GM19438 (cell line): Measurements from ENCODE around the gene ADRA2B.
"Not testable (repeated sequence)": the region's sequence is repeated elsewhere in the genome, so short reads cannot be mapped to it uniquely, and the experiment has no call there.

Source experiments
- ATAC-seq: cut with Tn5 transposase; IDR thresholded peaks from one replicate; pipeline ENCODE4 v1.9.1; 2021; ENCODE audit warnings: low read depth; ENCODE audit not compliant: unreplicated experiment

Gene ADRA2B

GRCh38 chr2:96150791-96151594 lies 34.6 kb upstream of the ADRA2B start:
- no peak for ATAC-seq

DNA sequence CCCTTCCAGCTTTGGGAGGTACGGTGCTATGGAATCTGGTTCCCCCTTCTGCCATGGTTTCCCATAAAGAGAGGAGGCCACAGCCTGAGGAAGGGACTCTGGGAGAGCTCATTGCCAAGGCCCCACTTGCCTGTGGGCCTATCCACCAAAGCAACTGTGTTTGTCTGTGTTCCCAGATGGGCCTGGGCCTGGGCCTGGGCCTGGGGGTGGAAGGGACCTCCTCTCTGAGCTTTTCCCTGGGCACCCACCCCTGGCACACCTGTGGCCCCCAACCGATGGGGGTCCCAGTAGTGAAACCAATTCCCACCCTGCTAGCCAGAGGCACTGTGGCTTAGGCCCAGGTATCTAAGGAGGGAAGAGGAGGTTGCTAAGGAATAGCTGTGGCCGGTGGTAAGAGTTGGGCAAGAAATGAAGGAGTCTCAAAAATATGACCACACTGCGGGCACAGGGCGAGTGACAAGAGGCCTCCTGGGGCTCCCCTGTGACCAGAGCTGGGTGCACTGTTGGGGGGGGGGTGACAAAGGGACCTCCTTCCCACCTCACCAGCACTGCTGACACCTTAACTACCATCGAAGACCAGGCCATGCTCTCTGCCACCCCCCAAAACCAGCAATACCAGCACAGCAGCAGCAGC lies 33.8 kb upstream of the ADRA2B start:
- ATAC-seq: no peak

GRCh38 chr2:96148410-96149217 lies 32.2 kb upstream of the ADRA2B start:
- ATAC-seq: no peak

DNA sequence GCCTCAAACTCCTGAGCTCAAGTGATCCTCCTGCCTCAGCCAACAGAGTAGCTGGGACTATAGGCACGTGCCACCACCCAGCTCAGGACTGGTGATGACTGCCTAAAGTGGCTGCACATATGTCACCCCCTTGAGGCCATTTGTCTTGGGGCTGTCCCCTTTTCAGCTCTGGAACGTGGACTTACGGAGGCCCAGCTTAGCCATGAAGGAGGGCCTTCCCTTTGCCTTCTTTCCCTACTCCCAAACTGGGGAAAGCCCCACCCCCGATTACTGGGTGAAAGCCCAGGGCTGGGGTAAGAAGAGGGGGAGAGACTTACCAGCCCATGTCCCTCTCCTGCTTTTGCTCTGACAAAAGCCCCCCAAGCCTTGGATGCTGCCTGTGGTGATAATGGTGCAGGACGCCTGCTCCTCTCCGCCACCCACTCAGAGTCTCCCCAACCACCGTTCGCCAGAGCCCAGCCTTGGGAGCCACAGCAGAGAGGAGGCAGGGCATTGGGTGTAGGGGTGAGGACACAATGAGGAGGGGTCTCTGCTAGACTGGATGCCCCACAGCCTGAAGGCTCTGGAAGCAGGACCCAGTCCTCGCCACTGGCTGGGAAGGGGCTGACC lies 31.3 kb upstream of the ADRA2B start:
- no peak for ATAC-seq

DNA sequence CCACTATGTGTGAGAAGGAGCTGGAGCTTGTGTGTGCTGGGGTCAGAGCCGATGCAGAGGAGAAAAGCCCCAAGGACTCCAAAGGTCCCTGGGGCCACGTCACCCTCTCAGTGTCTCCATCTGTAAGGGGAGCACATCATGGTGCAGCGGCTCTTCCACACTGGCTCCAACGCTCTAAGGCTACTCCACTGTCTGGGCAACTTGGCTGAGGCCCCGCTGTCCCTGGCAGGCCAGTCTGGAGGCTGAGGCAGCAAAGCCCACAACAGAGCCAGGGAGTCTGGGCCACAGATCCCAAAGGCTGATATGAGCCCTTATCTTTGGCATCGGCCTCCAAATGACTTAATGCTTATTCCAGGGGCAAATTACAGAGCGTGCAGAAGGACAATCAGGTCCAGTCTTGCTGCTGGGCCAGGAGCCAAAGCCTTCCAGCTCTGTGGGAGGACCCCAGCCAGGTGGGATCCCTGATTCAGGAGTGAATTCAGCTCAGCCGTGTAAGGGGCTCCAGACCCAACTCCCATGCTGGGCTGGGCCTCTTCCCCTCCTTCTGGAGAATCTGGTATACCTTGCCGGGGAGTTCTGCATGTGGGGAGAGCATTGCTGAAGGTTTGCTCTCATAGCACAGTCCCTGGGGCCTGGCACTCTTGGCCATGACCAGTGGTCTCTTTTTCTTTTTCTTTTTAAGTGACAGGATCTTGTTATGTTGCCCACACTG lies 30.7 kb upstream of the ADRA2B start:
- ATAC-seq: no peak

GRCh38 chr2:96146153-96146880 lies 29.9 kb upstream of the ADRA2B start:
- ATAC-seq: peak; percentile 35

DNA sequence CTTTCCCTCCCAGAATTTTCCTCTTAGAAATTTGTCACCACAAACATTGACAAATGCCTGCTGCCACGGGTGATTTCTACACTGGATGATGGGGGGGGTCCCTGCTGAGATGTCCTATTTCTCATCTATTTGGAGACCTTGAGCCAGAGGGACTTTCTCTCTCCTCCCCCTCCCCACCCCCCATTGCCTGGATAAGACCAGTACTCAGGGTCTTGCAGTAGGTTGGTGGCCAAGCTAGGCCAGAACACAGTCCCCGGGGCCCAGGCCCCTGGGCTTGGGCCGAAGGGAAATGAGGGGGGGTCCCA lies 29.4 kb upstream of the ADRA2B start:
- ATAC-seq: no peak

DNA sequence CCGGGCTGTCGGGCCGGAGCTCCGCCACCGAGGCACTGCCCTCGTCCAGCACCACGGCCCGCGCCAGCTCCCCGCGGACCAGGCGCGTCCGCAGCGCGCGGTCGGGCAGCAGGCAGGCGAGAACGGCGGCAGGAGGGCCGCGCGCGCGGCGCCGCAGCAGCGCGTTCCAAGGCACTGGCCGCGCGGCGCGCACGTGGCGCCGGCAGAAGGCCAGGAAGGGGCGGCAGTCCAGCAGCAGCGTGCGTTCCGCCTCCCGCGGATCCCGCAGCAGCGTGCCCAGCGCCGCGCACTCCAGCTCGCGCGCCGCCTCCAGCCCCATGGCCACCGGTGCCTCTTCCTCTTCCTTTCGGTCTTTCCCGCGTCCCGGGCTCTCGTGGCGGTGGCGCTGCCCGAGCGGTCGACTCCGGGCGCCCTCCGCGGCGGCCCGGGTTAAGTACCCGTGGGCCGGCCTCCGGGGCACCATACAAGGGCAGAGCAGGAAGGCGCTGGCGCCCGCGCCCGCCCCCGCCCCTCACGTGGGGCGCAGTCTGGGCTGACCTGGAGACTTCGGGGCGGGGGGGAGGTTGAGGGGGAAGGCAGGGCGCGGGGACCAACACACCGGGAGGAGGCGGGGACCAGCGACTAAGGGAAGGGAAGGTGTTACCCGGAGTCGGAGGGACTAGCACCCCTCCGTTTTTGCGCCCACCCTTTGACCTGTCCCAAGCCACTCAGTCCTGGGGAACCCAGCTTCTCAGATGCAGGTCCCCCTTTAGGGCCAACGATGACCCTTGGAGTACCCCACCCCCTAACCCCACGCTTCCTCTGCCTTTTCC lies 28.9 kb upstream of the ADRA2B start, which contains the start of gene DUSP2:
TSS of gene DUSP2 (minus strand) at position 405 of the 812 bp plus-strand sequence. CDS start at position 319, 86 bp downstream.
- ATAC-seq: peak; percentile 53

GRCh38 chr2:96144481-96145035 lies 28.2 kb upstream of the ADRA2B start:
- peak; percentile 1 for ATAC-seq

- ATAC-seq: no peak
Observed at GRCh38 chr2:96143848-96144480, 27.6 kb upstream of the ADRA2B start.

GRCh38 chr2:96143231-96143847 lies 27.0 kb upstream of the ADRA2B start:
- ATAC-seq: no peak

- no peak for ATAC-seq
Observed at GRCh38 chr2:96142217-96143113, 26.1 kb upstream of the ADRA2B start.

GRCh38 chr2:96141624-96141967 lies 25.2 kb upstream of the ADRA2B start:
- not testable (repeated sequence) for ATAC-seq

- ATAC-seq: no peak
Observed at GRCh38 chr2:96140941-96141623, 24.7 kb upstream of the ADRA2B start.

DNA sequence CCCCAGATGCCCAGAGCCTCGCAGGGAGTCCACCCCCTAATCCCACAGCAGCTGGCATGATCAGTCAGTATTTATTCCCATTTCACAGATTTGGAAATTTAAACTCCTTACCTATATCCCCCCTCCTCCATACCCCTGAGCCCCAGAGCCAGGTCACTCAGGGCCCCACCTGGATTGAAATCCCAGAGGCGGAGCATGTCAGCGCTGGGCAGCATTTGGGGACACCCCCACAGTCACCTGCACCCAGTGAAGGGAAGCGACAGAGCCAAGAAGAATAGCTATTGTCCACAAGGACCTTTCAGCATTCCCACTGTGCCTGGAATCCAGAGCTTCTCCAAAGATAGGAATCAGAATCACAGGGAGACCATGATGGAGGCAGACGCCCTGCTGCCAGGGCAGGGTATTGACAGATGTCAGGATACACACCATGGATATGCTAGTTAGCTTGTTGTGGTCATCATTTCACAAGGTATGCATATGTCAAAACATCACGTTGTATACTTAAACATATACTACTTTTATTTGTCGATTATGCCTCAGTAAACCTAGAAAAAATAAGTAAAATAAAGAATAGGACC lies 22.9 kb upstream of the ADRA2B start:
- ATAC-seq: no peak
